Thoracic aorta (tissue), 2 donors: ENCODE results near the gene SVOP. TPM values are rescaled to one million over a fixed set of nuclear protein-coding genes. Genes with fewer than 3 reads are reported as not detected.

Experiments
- ATAC-seq: fragments of 150-250 bp; one replicate; pipeline ENCODE4 v1.8.0; 2017; ENCODE audit warnings: low read depth; ENCODE audit not compliant: insufficient number of reproducible peaks, low FRiP score
- DNase-seq: peaks from one replicate; pipeline ENCODE4 v3.0.0-alpha.2; 2020; ENCODE audit warnings: low spot score
- H3K27ac ChIP-seq, 2 donors: fragments of 200-600 bp; sonication (generic); 1 replicate in 1 of 2; 2 replicates in 1 of 2; pipeline ENCODE4 v1.5.1; 2016; ENCODE audit warnings: mild to moderate bottlenecking in 2 of 2, moderate library complexity in 2 of 2
- H3K27me3 ChIP-seq: fragments of 200-600 bp; sonication (generic); replicated peaks from 2 replicates; pipeline ENCODE4 v1.6.0; 2016; ENCODE audit warnings: mild to moderate bottlenecking; ENCODE audit not compliant: insufficient read depth
- H3K36me3 ChIP-seq: fragments of 200-600 bp; sonication (generic); one replicate; pipeline ENCODE4 v1.5.1; 2016
- H3K4me1 ChIP-seq, 2 donors: fragments of 200-600 bp; sonication (generic); 1 replicate in 1 of 2; 2 replicates in 1 of 2; pipeline versions ENCODE4 v1.5.1 to v1.6.0; 2016; ENCODE audit warnings: low read depth in 2 of 2, mild to moderate bottlenecking in 1 of 2; ENCODE audit not compliant: control insufficient read depth in 1 of 2
- H3K4me3 ChIP-seq: fragments of 200-600 bp; sonication (generic); 2 replicates; pipeline ENCODE4 v1.5.1; 2016; ENCODE audit warnings: mild to moderate bottlenecking
- H3K9me3 ChIP-seq: fragments of 200-600 bp; sonication (generic); 2 replicates; pipeline ENCODE4 v1.5.1; 2016
- total RNA-seq, 2 donors: library from RNA; depleted of rRNA; stranded (reverse); fragments of >200 nt; gene quantifications; one replicate each; pipeline versions ENCODE4 v1.1.0 to v1.2.3, GENCODE V29; 2016
- TF ChIP-seq, protein P1 (sequence below): fragments of 200-600 bp; sonication (generic); IDR thresholded peaks from one replicate; pipeline ENCODE4 v1.5.1; 2019; ENCODE audit warnings: antibody characterized with exemption

The SVOP gene
- total RNA-seq, 2 donors from 2014 or later = not detected

DNA sequence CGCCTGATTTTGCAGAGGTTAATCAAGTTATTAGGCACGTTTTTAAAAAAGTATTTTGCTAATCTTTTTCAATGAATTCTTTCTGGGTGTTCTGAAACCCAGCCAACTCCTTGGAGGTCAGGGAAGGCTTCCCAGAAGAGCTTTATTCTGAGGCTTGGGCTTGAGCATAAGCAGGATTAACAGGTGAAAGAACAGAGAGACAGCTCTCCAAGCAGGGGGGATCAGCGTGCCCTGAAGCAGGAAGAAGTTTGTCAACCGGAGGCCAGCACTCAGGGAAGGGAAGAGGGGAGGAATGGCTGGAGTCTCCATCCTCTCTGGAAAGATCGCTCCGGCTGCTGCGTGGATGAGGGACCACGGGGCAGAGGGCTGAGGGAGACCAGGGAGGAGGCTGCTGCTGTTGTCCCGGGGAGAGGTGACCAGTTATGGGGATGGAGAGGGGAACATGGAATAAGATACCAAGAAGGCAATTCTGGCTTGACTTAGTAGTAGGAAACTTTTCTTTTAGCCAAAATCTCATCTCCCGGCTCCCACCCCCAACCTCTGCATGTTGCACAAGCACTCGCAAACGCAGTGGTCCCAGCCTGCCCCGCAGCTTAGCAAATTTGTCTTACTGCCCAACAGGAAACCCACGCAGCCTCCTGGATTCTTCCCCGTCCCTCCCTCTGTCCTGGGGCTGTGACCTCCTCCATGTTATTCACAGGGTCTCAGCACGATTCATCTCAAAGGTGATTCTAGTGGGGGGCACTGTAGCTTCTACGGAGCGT, 162.4 kb downstream of the SVOP start:
- TF ChIP-seq, protein P1, sequence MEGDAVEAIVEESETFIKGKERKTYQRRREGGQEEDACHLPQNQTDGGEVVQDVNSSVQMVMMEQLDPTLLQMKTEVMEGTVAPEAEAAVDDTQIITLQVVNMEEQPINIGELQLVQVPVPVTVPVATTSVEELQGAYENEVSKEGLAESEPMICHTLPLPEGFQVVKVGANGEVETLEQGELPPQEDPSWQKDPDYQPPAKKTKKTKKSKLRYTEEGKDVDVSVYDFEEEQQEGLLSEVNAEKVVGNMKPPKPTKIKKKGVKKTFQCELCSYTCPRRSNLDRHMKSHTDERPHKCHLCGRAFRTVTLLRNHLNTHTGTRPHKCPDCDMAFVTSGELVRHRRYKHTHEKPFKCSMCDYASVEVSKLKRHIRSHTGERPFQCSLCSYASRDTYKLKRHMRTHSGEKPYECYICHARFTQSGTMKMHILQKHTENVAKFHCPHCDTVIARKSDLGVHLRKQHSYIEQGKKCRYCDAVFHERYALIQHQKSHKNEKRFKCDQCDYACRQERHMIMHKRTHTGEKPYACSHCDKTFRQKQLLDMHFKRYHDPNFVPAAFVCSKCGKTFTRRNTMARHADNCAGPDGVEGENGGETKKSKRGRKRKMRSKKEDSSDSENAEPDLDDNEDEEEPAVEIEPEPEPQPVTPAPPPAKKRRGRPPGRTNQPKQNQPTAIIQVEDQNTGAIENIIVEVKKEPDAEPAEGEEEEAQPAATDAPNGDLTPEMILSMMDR = no peak
- Histone ChIP-seq H3K4me3 (peak overlapping the region; percentile 92), H3K4me1 (peaks cover 26 to 42% of the 10 kb centered on the region in 2 donors), H3K27me3 (no peaks in the 10 kb centered on the region), H3K36me3 (no peaks in the 10 kb centered on the region), H3K27ac (peak overlapping the region in 1 of 2 donors; percentile 86), H3K9me3 (no peaks in the 10 kb centered on the region)
- ATAC-seq = no peak
- no peak for DNase-seq

Other genes with a start within 250 kb of the SVOP start
- gene SSH1, start 163.5 kb downstream of the SVOP start, total RNA-seq = 10 to 100 TPM; 25.3 to 57.6 TPM
- gene DAO, start 141.0 kb downstream of the SVOP start, total RNA-seq = not detected
- gene USP30, start 31.5 kb upstream of the SVOP start, total RNA-seq = 10 to 100 TPM in 1 of 2 donors, 1 to 10 TPM in 1; 9.5 to 27.5 TPM
- 10 to 100 TPM; 15.3 to 21.9 TPM for gene ALKBH2, start 72.4 kb upstream of the SVOP start, total RNA-seq
- 10 to 100 TPM in 1 of 2 donors, 1 to 10 TPM in 1; 9.1 to 11.0 TPM for gene UNG, start 76.5 kb upstream of the SVOP start, total RNA-seq
- 10 to 100 TPM; 37.5 to 51.3 TPM for gene ACACB, start 95.5 kb upstream of the SVOP start, total RNA-seq